IMR-90 (cell line): ENCODE results near the gene PLEKHH1. TPM values are rescaled to one million over a fixed set of nuclear protein-coding genes. Genes with fewer than 3 reads are reported as not detected.
"Not testable (repeated sequence)": the region's sequence is repeated elsewhere in the genome, so short reads cannot be mapped to it uniquely, and the experiment has no call there.

ENCODE experiments used
- ATAC-seq: fragments of 200-7000 bp; cut with Tn5 transposase; 2 replicates; pipeline ENCODE4 v1.9.1; 2020; ENCODE audit warnings: low read depth, mild to moderate bottlenecking, moderate library complexity
- BruUV-seq: library from RNA; stranded (reverse); fragments of 400-500 nt; replicated peaks from 2 replicates; lab custom pipeline; 2021; lab: Mats Ljungman, UMichigan
- CTCF ChIA-PET: fragments of 300-600 bp; formaldehyde crosslinking; extraction: SDS; loops from one replicate; lab custom pipeline; 2021; ENCODE audit warnings: antibody characterized with exemption; lab: Yijun Ruan, JAX
- POLR2A ChIA-PET: fragments of 300-600 bp; sonication (Branson Sonifier 250); formaldehyde crosslinking; loops from one replicate; lab custom pipeline; 2022; ENCODE audit warnings: antibody characterized with exemption; ENCODE audit not compliant: unreplicated experiment; lab: Charles Lee
- DNase-seq: peaks from one replicate; pipeline ENCODE4 v3.0.0; 2013
- H2AFZ ChIP-seq: replicated peaks from 2 replicates; pipeline ENCODE3; 2013; ENCODE audit warnings: low read length, mild to moderate bottlenecking; ENCODE audit not compliant: poor library complexity
- H2AK5ac ChIP-seq: 2 replicates; pipeline ENCODE4 v1.6.1; 2013; ENCODE audit warnings: low read depth, low read length, inconsistent platforms
- H2AK9ac ChIP-seq: replicated peaks from 2 replicates; pipeline ENCODE3; 2013; ENCODE audit warnings: mild to moderate bottlenecking, low read depth, low read length, moderate library complexity; ENCODE audit not compliant: poor library complexity
- H2BK120ac ChIP-seq: 2 replicates; pipeline ENCODE4 v1.6.1; 2013; ENCODE audit warnings: low read depth, low read length, inconsistent platforms
- H2BK15ac ChIP-seq: 3 replicates; pipeline ENCODE4 v1.6.1; 2013; ENCODE audit warnings: low read depth, low read length, inconsistent platforms
- H2BK20ac ChIP-seq: 2 replicates; pipeline ENCODE4 v1.6.1; 2013; ENCODE audit warnings: low read depth, mild to moderate bottlenecking, inconsistent platforms, low read length, moderate library complexity
- H2BK5ac ChIP-seq: 2 replicates; pipeline ENCODE4 v1.6.1; 2013; ENCODE audit warnings: mild to moderate bottlenecking, low read depth, low read length, inconsistent platforms; ENCODE audit not compliant: poor library complexity, severe bottlenecking
- H3K14ac ChIP-seq: replicated peaks from 2 replicates; pipeline ENCODE4 v1.6.1; 2013; ENCODE audit warnings: low read depth, low read length, inconsistent platforms
- H3K18ac ChIP-seq: 2 replicates; pipeline ENCODE4 v1.6.1; 2013; ENCODE audit warnings: low read depth, low read length, control low read depth
- H3K23ac ChIP-seq: 2 replicates; pipeline ENCODE4 v1.6.1; 2013; ENCODE audit warnings: low read depth, low read length, inconsistent platforms
- H3K27ac ChIP-seq: 2 replicates; pipeline ENCODE4 v1.5.1; 2013; ENCODE audit warnings: mild to moderate bottlenecking, control low read depth, low read length; ENCODE audit not compliant: insufficient read depth
- H3K27me3 ChIP-seq: 2 replicates; pipeline ENCODE4 v1.6.1; 2013; ENCODE audit warnings: low read length; ENCODE audit not compliant: control insufficient read depth, insufficient read depth
- H3K36me3 ChIP-seq: 2 replicates; pipeline ENCODE4 v1.6.1; 2013; ENCODE audit warnings: low read length, mixed read lengths; ENCODE audit not compliant: control insufficient read depth, insufficient read depth
- H3K4ac ChIP-seq: 2 replicates; pipeline ENCODE4 v1.6.1; 2013; ENCODE audit warnings: low read depth, low read length, inconsistent platforms
- H3K4me1 ChIP-seq: 2 replicates; pipeline ENCODE4 v1.6.1; 2013; ENCODE audit warnings: low read length, mixed read lengths; ENCODE audit not compliant: control insufficient read depth, insufficient read depth
- H3K4me2 ChIP-seq: 2 replicates; pipeline ENCODE4 v1.6.1; 2013; ENCODE audit warnings: low read depth, mild to moderate bottlenecking, control low read depth, low read length, moderate library complexity
- H3K4me3 ChIP-seq: 2 replicates; pipeline ENCODE4 v1.5.1; 2013; ENCODE audit warnings: low read depth, mild to moderate bottlenecking, control low read depth, low read length, moderate library complexity; ENCODE audit not compliant: insufficient read depth
- H3K56ac ChIP-seq: 2 replicates; pipeline ENCODE4 v1.6.1; 2013; ENCODE audit warnings: low read length, inconsistent platforms; ENCODE audit not compliant: insufficient read depth; ENCODE audit errors: extremely low read depth
- H3K79me1 ChIP-seq, 2 experiments: 2 replicates each; pipeline ENCODE4 v1.6.1; 2013; ENCODE audit warnings: low read length in 2 of 2, inconsistent platforms in 1 of 2, low read depth in 1 of 2
- H3K9ac ChIP-seq: 2 replicates; pipeline ENCODE4 v1.6.1; 2013; ENCODE audit warnings: low read depth, low read length, control low read depth
- H3K9me1 ChIP-seq: 2 replicates; pipeline ENCODE4 v1.6.1; 2013; ENCODE audit warnings: low read length, inconsistent platforms; ENCODE audit not compliant: insufficient read depth
- H3K9me3 ChIP-seq: 2 replicates; pipeline ENCODE4 v1.6.1; 2013; ENCODE audit warnings: low read length; ENCODE audit not compliant: control insufficient read depth, insufficient read depth
- H4K20me1 ChIP-seq: 2 replicates; pipeline ENCODE4 v1.6.1; 2013; ENCODE audit warnings: low read length, inconsistent platforms; ENCODE audit not compliant: insufficient read depth
- H4K5ac ChIP-seq: 2 replicates; pipeline ENCODE4 v1.6.1; 2013; ENCODE audit warnings: mild to moderate bottlenecking, low read depth, low read length, control low read depth
- H4K8ac ChIP-seq, 2 experiments: 2 replicates each; pipeline ENCODE4 v1.6.1; 2013; ENCODE audit warnings: low read depth in 2 of 2, low read length in 2 of 2, control low read depth in 1 of 2, inconsistent platforms in 1 of 2
- H4K91ac ChIP-seq: 2 replicates; pipeline ENCODE4 v1.6.1; 2013; ENCODE audit warnings: low read depth, low read length, inconsistent platforms; ENCODE audit not compliant: insufficient read depth
- WGBS, 2 experiments: methylation state at CpG; one replicate each; pipeline versions ENCODE4 v1.1.5 to v1.1.7; 2013; ENCODE audit warnings: missing lambda C conversion rate in 2 of 2; ENCODE audit not compliant: insufficient read length in 1 of 2; ENCODE audit errors: extremely low coverage in 2 of 2; 5-methylcytosine and 5-hydroxymethylcytosine counted together
- dilution Hi-C: fragments of 300-500 bp; cut with HindIII; formaldehyde crosslinking; loops from one replicate; pipeline ENCODE4 v1.14.3; 2018; ENCODE audit warnings: low sequenced_read_pairs; ENCODE audit not compliant: unreplicated experiment
- in situ Hi-C: fragments of 300-500 bp; cut with MboI; formaldehyde crosslinking; loops from 3 replicates; pipeline ENCODE4 v1.14.3; 2019; ENCODE audit warnings: low sequenced_read_pairs, inconsistent platforms, mixed read lengths
- intact Hi-C: fragments of 100-400 bp; cut with micrococcal nuclease; formaldehyde crosslinking; loops from 2 replicates; pipeline ENCODE4 v1.10.0; 2022
- polyA plus RNA-seq, 3 experiments: library from polyadenylated mRNA; depleted of rRNA; stranded (reverse); fragments of >200 nt; gene quantifications; 2 replicates each; pipeline ENCODE4 v1.2.3, GENCODE V29; 2012; ENCODE audit warnings: low replicate concordance in 1 of 3
- total RNA-seq: library from RNA; depleted of rRNA; stranded (reverse); fragments of >200 nt; gene quantifications from 2 replicates; pipeline ENCODE4 v1.2.3, GENCODE V29; 2012

Gene PLEKHH1
- total and polyA plus RNA-seq, 2 of the 4 experiments (the other 2 are of a cell fraction) = under 0.01 to 0.34 TPM

- H3K27ac ChIP-seq, H3K9ac ChIP-seq, H3K14ac ChIP-seq, H2AK9ac ChIP-seq, H2BK20ac ChIP-seq, H3K23ac ChIP-seq, H3K36me3 ChIP-seq, H3K9me1 ChIP-seq, BruUV-seq, H4K8ac ChIP-seq, H3K56ac ChIP-seq, H4K5ac ChIP-seq, H2AK5ac ChIP-seq, H3K4me1 ChIP-seq, DNase-seq, ATAC-seq, H2AFZ ChIP-seq, POLR2A ChIA-PET, dilution Hi-C loops, H3K79me1 ChIP-seq, H3K4me3 ChIP-seq, H3K18ac ChIP-seq, H4K91ac ChIP-seq, H2BK15ac ChIP-seq, H2BK120ac ChIP-seq, H2BK5ac ChIP-seq, H3K4me2 ChIP-seq, in situ Hi-C loops, intact Hi-C loops, H4K20me1 ChIP-seq, H3K9me3 ChIP-seq, H3K4ac ChIP-seq: not testable (repeated sequence)
- CTCF ChIA-PET = interaction anchor here (2.1 kb wide), 1 partner anchor 15 kb away, joined by 6 read pairs; no protein-coding TSS in a partner anchor
- WGBS, 2 experiments = 93% methylated on average over 6 of the region's 13 CpGs; no CpG with 5 or more reads in 1 of the 2 experiments
- H3K27me3 ChIP-seq = peaks cover 33% of the 10 kb centered on the region
These were observed 9.5 kb downstream of the PLEKHH1 start for GRCh38 chr14:67542620-67543019.
